Measurements from ENCODE around the gene PRIMPOL. TPM values are rescaled to one million over a fixed set of nuclear protein-coding genes. Genes with fewer than 3 reads are reported as not detected.
"Not testable (repeated sequence)": the region's sequence is repeated elsewhere in the genome, so short reads cannot be mapped to it uniquely, and the experiment has no call there.

Gene PRIMPOL
- total RNA-seq, 1 donor from 2014 or later: 8.3 TPM

DNA sequence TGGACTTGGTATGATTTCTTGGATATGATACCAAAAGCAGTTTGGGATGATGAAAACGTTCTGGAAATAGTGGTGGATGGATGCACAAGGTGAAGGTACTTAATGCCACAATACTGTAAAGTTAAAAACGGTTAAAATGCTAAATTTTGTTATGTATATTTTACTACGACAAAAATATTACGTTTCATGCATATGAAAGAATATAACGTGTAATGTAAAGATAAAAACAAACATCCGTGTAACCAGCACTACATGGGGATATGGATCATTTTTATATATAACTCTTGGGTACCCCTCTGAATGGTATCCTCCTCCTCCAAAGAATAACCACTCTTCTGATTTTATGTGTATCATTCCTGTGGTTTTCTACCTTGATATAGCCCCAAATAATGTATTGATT lies 85.2 kb downstream of the PRIMPOL start:
- intact Hi-C loops (cut with DNase I): loop anchor here (2.0 to 10.0 kb wide), 3 partner anchors 86 to 472 kb away; partner anchors contain the start of genes CASP3 and PRIMPOL

DNA sequence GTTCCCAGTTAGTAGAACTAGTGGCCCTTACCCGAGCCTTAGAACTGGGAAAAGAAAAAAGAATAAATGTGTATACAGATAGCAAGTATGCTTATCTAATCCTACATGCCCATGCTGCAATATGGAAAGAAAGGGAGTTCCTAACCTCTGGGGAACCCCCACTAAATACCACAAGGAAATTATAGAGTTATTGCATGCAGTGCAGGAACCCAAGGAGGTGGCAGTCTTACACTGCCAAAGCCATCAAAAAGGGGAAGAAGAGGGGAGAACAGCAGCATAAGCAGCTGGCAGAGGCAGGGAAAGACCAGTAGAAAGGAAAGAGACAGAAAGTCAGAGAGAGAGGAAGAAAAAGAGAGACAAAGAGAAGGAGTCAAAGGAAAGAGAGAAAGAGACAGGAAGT lies 90.0 kb downstream of the PRIMPOL start:
- DNase-seq (ENCODE audit: low spot score): not testable (repeated sequence)

More for the DNA sequence above, 85.2 kb downstream of the PRIMPOL start:
- DNase-seq (ENCODE audit: low spot score): no peak

DNA sequence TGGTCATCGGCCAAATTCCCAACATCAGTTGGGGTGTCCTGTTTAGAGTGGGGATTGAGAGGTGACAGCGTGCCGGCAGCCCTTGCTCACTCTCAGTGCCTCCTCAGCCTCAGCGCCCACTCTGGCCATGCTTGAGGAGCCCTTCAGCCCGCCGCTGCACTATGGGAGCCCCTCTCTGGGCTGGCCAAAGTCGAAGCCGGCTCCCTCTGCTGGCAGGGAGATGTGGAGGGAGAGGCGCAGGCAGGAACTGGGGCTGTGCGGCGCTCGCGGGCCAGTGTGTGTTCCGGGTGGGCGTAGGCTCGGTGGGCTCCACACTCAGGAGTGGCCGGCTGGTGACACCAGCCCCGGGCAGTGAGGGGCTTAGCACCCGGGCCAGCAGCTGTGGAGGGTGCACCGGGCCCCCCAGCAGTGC lies 91.4 kb downstream of the PRIMPOL start:
- DNase-seq (ENCODE audit: low spot score): no peak
- intact Hi-C loops (cut with DNase I): loop anchor here (10.0 kb wide), 3 partner anchors 164 to 394 kb away; no protein-coding TSS in a partner anchor

More for the DNA sequence above, 90.0 kb downstream of the PRIMPOL start:
- intact Hi-C loops (cut with DNase I): loop anchor here (10.0 kb wide), 1 partner anchor 205 kb away; no protein-coding TSS in a partner anchor

DNA sequence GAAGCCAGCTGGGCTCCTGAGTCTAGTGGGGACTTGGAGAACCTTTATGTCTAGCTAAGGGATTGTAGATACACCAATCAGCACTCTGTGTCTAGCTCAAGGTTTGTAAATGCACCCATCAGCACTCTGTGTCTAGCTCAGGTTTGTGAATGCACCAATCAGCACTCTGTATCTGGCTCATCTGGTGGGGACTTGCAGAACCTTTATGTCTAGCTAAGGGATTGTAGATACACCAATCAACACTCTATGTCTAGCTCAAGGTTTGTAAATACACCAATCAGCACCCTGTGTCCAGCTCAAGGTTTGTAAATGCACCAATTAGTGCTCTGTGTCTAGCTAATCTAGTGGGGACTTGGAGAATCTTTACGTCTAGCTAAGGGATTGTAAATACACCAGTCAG lies 92.1 kb downstream of the PRIMPOL start:
- intact Hi-C loops (cut with DNase I): loop anchor here (10.0 kb wide), 3 partner anchors 163 to 393 kb away; no protein-coding TSS in a partner anchor
- DNase-seq (ENCODE audit: low spot score): not testable (repeated sequence)

DNA sequence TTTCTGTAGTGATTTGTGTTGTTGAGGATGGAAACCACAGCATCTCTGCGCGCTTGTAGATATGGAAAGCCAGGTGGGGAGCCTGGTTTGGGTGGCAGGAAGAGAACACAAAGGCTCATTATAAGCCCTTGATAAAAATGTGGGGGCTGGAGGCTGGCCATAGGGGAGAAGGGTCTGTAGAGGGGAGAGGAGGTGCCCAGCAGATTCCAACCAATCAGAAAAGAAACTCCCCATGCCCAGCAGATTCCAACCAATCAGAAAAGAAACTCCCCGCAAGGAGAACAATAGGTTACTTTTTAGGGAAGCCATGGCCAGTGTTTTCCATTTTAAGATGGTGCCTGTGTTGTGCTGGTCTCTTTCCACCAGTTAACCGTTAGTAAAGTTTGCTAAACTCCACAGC lies 94.1 kb downstream of the PRIMPOL start:
- DNase-seq (ENCODE audit: low spot score): no peak
- intact Hi-C loops (cut with DNase I): loop anchor here (2.0 to 10.0 kb wide), 4 partner anchors 161 to 391 kb away; no protein-coding TSS in a partner anchor

DNA sequence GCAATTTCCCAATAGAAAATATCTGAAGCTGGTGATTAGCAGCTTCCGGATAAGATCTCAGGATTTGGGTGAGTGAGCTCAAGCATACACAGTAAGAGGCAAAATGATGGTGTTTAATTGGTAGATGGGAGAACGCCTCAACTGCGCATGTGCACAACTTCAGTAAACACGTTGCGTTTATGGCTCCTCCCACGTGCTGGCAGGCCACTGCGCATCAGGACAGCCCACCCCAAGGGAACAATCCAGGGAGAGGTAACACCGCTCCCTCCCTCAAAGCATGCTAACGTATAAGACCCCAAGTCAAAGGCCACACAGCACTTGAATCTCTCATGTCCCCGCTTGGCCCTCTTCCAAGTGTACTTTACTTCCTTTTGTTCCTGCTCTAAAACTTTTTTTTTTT lies 94.7 kb downstream of the PRIMPOL start:
- no peak for DNase-seq (ENCODE audit: low spot score)
- intact Hi-C loops (cut with DNase I): loop anchor here (2.0 to 10.0 kb wide), 4 partner anchors 161 to 391 kb away; no protein-coding TSS in a partner anchor

Other genes starting within 250 kb of the PRIMPOL start
- gene IRF2, start 175.2 kb upstream of the PRIMPOL start, total RNA-seq: 22.4 TPM
- 21.7 TPM for gene CASP3, start 291 bp upstream of the PRIMPOL start, total RNA-seq
- gene CENPU, start 84.4 kb downstream of the PRIMPOL start, total RNA-seq: 1.5 TPM
- gene ACSL1, start 176.2 kb downstream of the PRIMPOL start, total RNA-seq: 98.6 TPM

All from cardiac septum (tissue), 1 donor.